Mesendoderm (in vitro differentiated cells): Measurements from ENCODE around the gene ICOS.
"Not testable (repeated sequence)": the region's sequence is repeated elsewhere in the genome, so short reads cannot be mapped to it uniquely, and the experiment has no call there.

Experiments used
- DNase-seq: peaks from one replicate; pipeline ENCODE4 v3.0.0; 2013
- H2AK5ac ChIP-seq: 2 replicates; pipeline ENCODE4 v1.6.1; 2013; ENCODE audit warnings: low read length, inconsistent platforms
- H2BK120ac ChIP-seq: 2 replicates; pipeline ENCODE4 v1.6.1; 2013; ENCODE audit warnings: low read depth, mild to moderate bottlenecking, low read length, moderate library complexity, mixed read lengths
- H2BK15ac ChIP-seq: replicated peaks from 2 replicates; pipeline ENCODE4 v1.6.1; 2013; ENCODE audit warnings: low read depth, mild to moderate bottlenecking, moderate library complexity
- H2BK5ac ChIP-seq: 2 replicates; pipeline ENCODE4 v1.6.1; 2013; ENCODE audit warnings: low read length, inconsistent platforms
- H3K18ac ChIP-seq: 2 replicates; pipeline ENCODE4 v1.6.1; 2013; ENCODE audit warnings: mild to moderate bottlenecking, low read length, mixed read lengths
- H3K23ac ChIP-seq: one replicate; pipeline ENCODE4 v1.6.1; 2013; ENCODE audit warnings: low read length
- H3K27ac ChIP-seq: 2 replicates; pipeline ENCODE4 v1.5.1; 2013; ENCODE audit warnings: low read depth, mild to moderate bottlenecking, inconsistent platforms, low read length, moderate library complexity
- H3K27me3 ChIP-seq: 2 replicates; pipeline ENCODE4 v1.6.1; 2013; ENCODE audit warnings: low read length, control low read depth, mild to moderate bottlenecking, inconsistent platforms; ENCODE audit not compliant: insufficient read depth, poor library complexity
- H3K36me3 ChIP-seq: 2 replicates; pipeline ENCODE4 v1.6.1; 2013; ENCODE audit warnings: low read length, inconsistent platforms; ENCODE audit not compliant: control insufficient read depth, insufficient read depth
- H3K4ac ChIP-seq: one replicate; pipeline ENCODE4 v1.6.1; 2013; ENCODE audit warnings: low read depth, mild to moderate bottlenecking, low read length, moderate library complexity
- H3K4me1 ChIP-seq: 2 replicates; pipeline ENCODE4 v1.6.1; 2013; ENCODE audit warnings: low read depth, low read length, inconsistent platforms; ENCODE audit not compliant: control insufficient read depth
- H3K4me2 ChIP-seq: 2 replicates; pipeline ENCODE4 v1.6.1; 2013; ENCODE audit warnings: low read length
- H3K4me3 ChIP-seq: 2 replicates; pipeline ENCODE4 v1.5.1; 2013; ENCODE audit warnings: mild to moderate bottlenecking, low read length
- H3K56ac ChIP-seq: one replicate; pipeline ENCODE4 v1.6.1; 2013; ENCODE audit warnings: low read length
- H3K79me1 ChIP-seq: 2 replicates; pipeline ENCODE4 v1.6.1; 2013; ENCODE audit warnings: low read length, inconsistent platforms
- H3K79me2 ChIP-seq: 2 replicates; pipeline ENCODE4 v1.6.1; 2013; ENCODE audit warnings: mild to moderate bottlenecking, low read length; ENCODE audit not compliant: control insufficient read depth, insufficient read depth
- H3K9ac ChIP-seq: 2 replicates; pipeline ENCODE4 v1.6.1; 2013; ENCODE audit warnings: low read length, inconsistent platforms
- H4K5ac ChIP-seq: one replicate; pipeline ENCODE4 v1.6.1; 2013; ENCODE audit warnings: low read length
- H4K8ac ChIP-seq: one replicate; pipeline ENCODE4 v1.6.1; 2013; ENCODE audit warnings: low read depth, mild to moderate bottlenecking, control low read depth, low read length, moderate library complexity
- WGBS: extraction: QIAGEN DNeasy Blood & Tissue Kit; methylation state at CpG from one replicate; pipeline ENCODE4 v1.1.7; 2013; ENCODE audit warnings: low lambda C conversion rate, missing lambda C conversion rate; ENCODE audit not compliant: insufficient coverage; ENCODE audit errors: extremely low coverage; 5-methylcytosine and 5-hydroxymethylcytosine counted together

The ICOS gene

GRCh38 chr2:203943493-203944382 is 7.2 kb downstream of the ICOS start:
- H3K4me2 ChIP-seq, H3K79me1 ChIP-seq, H3K4ac ChIP-seq, H3K4me3 ChIP-seq, H2BK15ac ChIP-seq, H4K8ac ChIP-seq, H3K27ac ChIP-seq, H3K56ac ChIP-seq, H3K27me3 ChIP-seq, H3K79me2 ChIP-seq, H3K9ac ChIP-seq, H3K36me3 ChIP-seq, H4K5ac ChIP-seq, H3K23ac ChIP-seq, H3K4me1 ChIP-seq, H2AK5ac ChIP-seq, H2BK5ac ChIP-seq, H3K18ac ChIP-seq, H2BK120ac ChIP-seq: not testable (repeated sequence)
- DNase-seq = peak; percentile 29
- no CpG with 5 or more reads among the region's 7 CpGs for WGBS

- no peak overlapping the region for H2BK15ac ChIP-seq
- no peak overlapping the region for H2BK120ac ChIP-seq
- no peaks in the 10 kb centered on the region for H3K27me3 ChIP-seq
- H3K56ac ChIP-seq = no peak overlapping the region
- no peaks in the 10 kb centered on the region for H3K79me1 ChIP-seq
- WGBS = no CpG with 5 or more reads among the region's 1 CpG
- no peak overlapping the region for H3K4me3 ChIP-seq
- H3K4me2 ChIP-seq = no peak overlapping the region
- H3K9ac ChIP-seq = no peak overlapping the region
- no peak overlapping the region for H3K4ac ChIP-seq
- no peak overlapping the region for H2AK5ac ChIP-seq
- H4K8ac ChIP-seq = no peak overlapping the region
- no peak overlapping the region for H4K5ac ChIP-seq
- H3K18ac ChIP-seq = no peak overlapping the region
- H3K79me2 ChIP-seq = no peaks in the 10 kb centered on the region
- no peak overlapping the region for H3K27ac ChIP-seq
- no peak overlapping the region for H2BK5ac ChIP-seq
- no peaks in the 10 kb centered on the region for H3K36me3 ChIP-seq
- H3K4me1 ChIP-seq = no peaks in the 10 kb centered on the region
- H3K23ac ChIP-seq = no peak overlapping the region
- no peak for DNase-seq
These were observed 12.2 kb downstream of the ICOS start for GRCh38 chr2:203948733-203949132.

GRCh38 chr2:203949228-203949627 is 12.7 kb downstream of the ICOS start:
- Histone ChIP-seq H3K56ac (no peak overlapping the region), H3K4me3 (no peak overlapping the region)
- no CpG with 5 or more reads among the region's 2 CpGs for WGBS

GRCh38 chr2:203951366-203951902 is 14.9 kb downstream of the ICOS start:
- H3K79me1 ChIP-seq = no peaks in the 10 kb centered on the region
- H3K27ac ChIP-seq = no peak overlapping the region
- H3K4ac ChIP-seq = no peak overlapping the region
- no peak overlapping the region for H2BK120ac ChIP-seq
- H3K56ac ChIP-seq = no peak overlapping the region
- no peak overlapping the region for H3K23ac ChIP-seq
- H2AK5ac ChIP-seq = no peak overlapping the region
- no peak overlapping the region for H4K5ac ChIP-seq
- H3K4me3 ChIP-seq = no peak overlapping the region
- no peaks in the 10 kb centered on the region for H3K36me3 ChIP-seq
- H4K8ac ChIP-seq = no peak overlapping the region
- no peak overlapping the region for H3K18ac ChIP-seq
- DNase-seq = no peak
- no peak overlapping the region for H2BK15ac ChIP-seq
- H3K9ac ChIP-seq = no peak overlapping the region
- H3K4me1 ChIP-seq = no peaks in the 10 kb centered on the region
- H3K79me2 ChIP-seq = no peaks in the 10 kb centered on the region
- WGBS = no CpG with 5 or more reads among the region's 10 CpGs
- H3K27me3 ChIP-seq = no peaks in the 10 kb centered on the region
- no peak overlapping the region for H3K4me2 ChIP-seq
- no peak overlapping the region for H2BK5ac ChIP-seq

More at GRCh38 chr2:203949228-203949627, 12.7 kb downstream of the ICOS start:
- Histone ChIP-seq H2BK120ac (no peak overlapping the region), H3K4me1 (no peaks in the 10 kb centered on the region), H3K27me3 (no peaks in the 10 kb centered on the region), H3K18ac (no peak overlapping the region), H4K8ac (no peak overlapping the region), H3K36me3 (no peaks in the 10 kb centered on the region), H3K27ac (no peak overlapping the region), H3K9ac (no peak overlapping the region), H2BK5ac (no peak overlapping the region), H3K4me2 (no peak overlapping the region), H3K79me2 (no peaks in the 10 kb centered on the region), H2AK5ac (no peak overlapping the region), H3K4ac (no peak overlapping the region), H3K79me1 (no peaks in the 10 kb centered on the region), H4K5ac (no peak overlapping the region), H3K23ac (no peak overlapping the region), H2BK15ac (peak overlapping the region; percentile 57)
- DNase-seq = no peak

- no peak overlapping the region for H3K27ac ChIP-seq
- no peaks in the 10 kb centered on the region for H3K36me3 ChIP-seq
- no peak overlapping the region for H3K9ac ChIP-seq
- no peak overlapping the region for H2BK120ac ChIP-seq
- H2BK5ac ChIP-seq = no peak overlapping the region
- H3K4ac ChIP-seq = no peak overlapping the region
- H3K79me1 ChIP-seq = no peaks in the 10 kb centered on the region
- H3K4me3 ChIP-seq = no peak overlapping the region
- no peak overlapping the region for H4K8ac ChIP-seq
- no peaks in the 10 kb centered on the region for H3K27me3 ChIP-seq
- no peak overlapping the region for H3K18ac ChIP-seq
- H3K23ac ChIP-seq = no peak overlapping the region
- no peak overlapping the region for H2BK15ac ChIP-seq
- no peaks in the 10 kb centered on the region for H3K79me2 ChIP-seq
- no peak overlapping the region for H3K56ac ChIP-seq
- no peak for DNase-seq
- H2AK5ac ChIP-seq = no peak overlapping the region
- H3K4me1 ChIP-seq = no peaks in the 10 kb centered on the region
- H3K4me2 ChIP-seq = no peak overlapping the region
- no peak overlapping the region for H4K5ac ChIP-seq
- no CpG with 5 or more reads among the region's 4 CpGs for WGBS
These were observed 22.7 kb downstream of the ICOS start for GRCh38 chr2:203959265-203959664.
